GM23338 (cell line): ENCODE data around the gene TENM3. TPM values are rescaled to one million over a fixed set of nuclear protein-coding genes. Genes with fewer than 3 reads are reported as not detected.

ENCODE experiments used
- ATAC-seq: fragments of 200-7000 bp; cut with Tn5 transposase; 3 replicates; pipeline ENCODE4 v1.9.1; 2020
- DNase-seq: peaks from one replicate; pipeline ENCODE4 v3.0.0-alpha.2; 2015; ENCODE audit warnings: low spot score
- H2AFZ ChIP-seq: fragments of 200-600 bp; sonication (generic); 2 replicates; pipeline ENCODE4 v1.8.0; 2016; ENCODE audit warnings: antibody characterized with exemption, mild to moderate bottlenecking, moderate library complexity
- H3F3A ChIP-seq: fragments of 200-600 bp; sonication (generic); replicated peaks from 2 replicates; pipeline ENCODE4 v1.8.0; 2017; ENCODE audit warnings: antibody characterized with exemption, mixed run types, low read depth
- H3K27ac ChIP-seq: fragments of 200-600 bp; sonication (generic); 2 replicates; pipeline ENCODE4 v1.6.1; 2016; ENCODE audit warnings: low read depth
- H3K27me3 ChIP-seq: fragments of 200-600 bp; sonication (generic); 2 replicates; pipeline ENCODE4 v1.8.0; 2016; ENCODE audit warnings: mild to moderate bottlenecking, mixed run types, moderate library complexity; ENCODE audit not compliant: insufficient read depth
- H3K36me3 ChIP-seq: fragments of 200-600 bp; sonication (generic); 2 replicates; pipeline ENCODE4 v1.8.0; 2016; ENCODE audit warnings: mild to moderate bottlenecking; ENCODE audit not compliant: insufficient read depth
- H3K4me1 ChIP-seq: fragments of 200-600 bp; sonication (generic); 2 replicates; pipeline ENCODE4 v1.8.0; 2016; ENCODE audit warnings: mild to moderate bottlenecking, moderate library complexity; ENCODE audit not compliant: insufficient read depth
- H3K4me2 ChIP-seq: fragments of 200-600 bp; sonication (generic); 2 replicates; pipeline ENCODE4 v1.7.1; 2017; ENCODE audit warnings: mixed run types
- H3K4me3 ChIP-seq: fragments of 200-600 bp; sonication (generic); 2 replicates; pipeline ENCODE4 v1.6.1; 2016; ENCODE audit warnings: mixed run types
- H3K79me2 ChIP-seq: fragments of 200-600 bp; sonication (generic); replicated peaks from 2 replicates; pipeline ENCODE4 v1.8.0; 2017; ENCODE audit warnings: mild to moderate bottlenecking; ENCODE audit not compliant: insufficient read depth
- H3K9me2 ChIP-seq: fragments of 200-600 bp; sonication (generic); 2 replicates; pipeline ENCODE4 v1.8.0; 2017; ENCODE audit not compliant: insufficient read depth
- H4K20me1 ChIP-seq: fragments of 200-600 bp; sonication (generic); replicated peaks from 2 replicates; pipeline ENCODE4 v1.8.0; 2017; ENCODE audit warnings: mild to moderate bottlenecking; ENCODE audit not compliant: insufficient read depth
- H3K27ac Mint-ChIP-seq: 2 replicates; pipeline ENCODE4 v1.8.0; 2020; ENCODE audit warnings: inconsistent platforms, mild to moderate bottlenecking, moderate library complexity, mixed read lengths
- H3K27me3 Mint-ChIP-seq: 3 replicates; pipeline ENCODE4 v1.8.0; 2022; ENCODE audit warnings: low read depth, mild to moderate bottlenecking, moderate library complexity, mixed read lengths, inconsistent platforms; ENCODE audit not compliant: insufficient read depth, poor library complexity
- H3K36me3 Mint-ChIP-seq: 3 replicates; pipeline ENCODE4 v1.8.0; 2021; ENCODE audit warnings: low read depth, mild to moderate bottlenecking, inconsistent platforms, moderate library complexity, mixed read lengths
- H3K4me1 Mint-ChIP-seq: 3 replicates; pipeline ENCODE4 v1.8.0; 2020; ENCODE audit warnings: mild to moderate bottlenecking, inconsistent platforms, mixed read lengths
- H3K4me3 Mint-ChIP-seq: 3 replicates; pipeline ENCODE4 v1.8.0; 2021; ENCODE audit warnings: moderate library complexity, mild to moderate bottlenecking, inconsistent platforms, mixed read lengths
- H3K9me3 Mint-ChIP-seq: 3 replicates; pipeline ENCODE4 v1.8.0; 2020; ENCODE audit warnings: moderate library complexity, mild to moderate bottlenecking, inconsistent platforms, mixed read lengths
- CREB1 ChIP-seq: fragments of 250-450 bp; sonication (Bioruptor Pico); IDR thresholded peaks from 2 replicates; pipeline ENCODE4 v1.5.0; 2020; ENCODE audit warnings: low read depth, mild to moderate bottlenecking, moderate library complexity
- CTCF ChIP-seq, 2 experiments: fragments of 200-600 bp in 1 of 2; sonication (generic) in 1 of 2; conservative IDR thresholded peaks; 2 replicates each; pipeline versions ENCODE4 v1.5.1 to v1.6.1; 2016 to 2017; ENCODE audit warnings: antibody characterized with exemption in 2 of 2, low read depth in 2 of 2, mild to moderate bottlenecking in 2 of 2, moderate library complexity in 1 of 2
- ETS1 ChIP-seq: IDR thresholded peaks from 2 replicates; pipeline ENCODE4 v1.6.1; 2016; ENCODE audit warnings: antibody characterized with exemption
- EZH2 ChIP-seq: fragments of 200-600 bp; sonication (generic); IDR thresholded peaks from one replicate; pipeline ENCODE4 v1.8.0; 2017; ENCODE audit warnings: antibody characterized with exemption, mild to moderate bottlenecking, low read depth; ENCODE audit not compliant: unreplicated experiment
- EZH2phosphoT487 ChIP-seq: fragments of 200-600 bp; sonication (generic); IDR thresholded peaks from one replicate; pipeline ENCODE4 v1.8.1; 2018; ENCODE audit warnings: antibody characterized with exemption; ENCODE audit not compliant: unreplicated experiment
- JUNB ChIP-seq: IDR thresholded peaks from one replicate; pipeline ENCODE4 v1.6.1; 2016; ENCODE audit warnings: antibody characterized with exemption; ENCODE audit not compliant: unreplicated experiment
- NANOG ChIP-seq: IDR thresholded peaks from 2 replicates; pipeline ENCODE4 v1.6.1; 2016; ENCODE audit warnings: antibody characterized with exemption, borderline replicate concordance
- POLR2AphosphoS5 ChIP-seq: IDR thresholded peaks from 2 replicates; pipeline ENCODE4 v1.6.1; 2016; ENCODE audit warnings: antibody characterized with exemption, low read depth
- REST ChIP-seq: IDR thresholded peaks from one replicate; pipeline ENCODE4 v1.6.1; 2018; ENCODE audit warnings: antibody characterized with exemption; ENCODE audit not compliant: unreplicated experiment
- STAT1 ChIP-seq: IDR thresholded peaks from one replicate; pipeline ENCODE4 v1.6.1; 2016; ENCODE audit warnings: antibody characterized with exemption; ENCODE audit not compliant: unreplicated experiment
- ZNF114 ChIP-seq: fragments of 250-450 bp; sonication (Bioruptor Pico); IDR thresholded peaks from 2 replicates; pipeline ENCODE4 v1.5.0; 2020; ENCODE audit warnings: mild to moderate bottlenecking, moderate library complexity
- ZNF331 ChIP-seq: fragments of 250-450 bp; sonication (Bioruptor Pico); IDR thresholded peaks from 2 replicates; pipeline ENCODE4 v1.5.0; 2020; ENCODE audit warnings: low read depth, mild to moderate bottlenecking, moderate library complexity
- polyA plus RNA-seq: library from polyadenylated mRNA; unstranded; fragments of >200 nt; fragmentation: Nextera tagmentation; extraction: Ambion mirVana; gene quantifications from 2 replicates; pipeline ENCODE4 v1.2.1, GENCODE V29; 2016
- total RNA-seq: library from RNA; depleted of rRNA; stranded (reverse); fragments of >200 nt; shearing (Covaris generic); gene quantifications from 2 replicates; pipeline ENCODE4 v1.2.3, GENCODE V29; 2014

Gene TENM3
- total and polyA plus RNA-seq, 2 experiments from 2014 or later, result 22.2 to 128 TPM

- no peak for TF ChIP-seq REST
- TF ChIP-seq EZH2, result no peak
- TF ChIP-seq CTCF (conservative IDR thresholded peaks at IDR 0.05; ENCODE audit: low read depth in 2 of 2), result no peak
- no peak for TF ChIP-seq NANOG
- no peak for TF ChIP-seq STAT1
- no peak for TF ChIP-seq JUNB
These were observed 51.2 kb downstream of the TENM3 start (continued) for GRCh38 chr4:182294451-182294850.

- H3K27ac ChIP-seq, result no peak overlapping the region
- no peaks in the 10 kb centered on the region for H3K36me3 Mint-ChIP-seq
- H3K27ac Mint-ChIP-seq, result no peak overlapping the region
- no peaks in the 10 kb centered on the region for H4K20me1 ChIP-seq
- no peaks in the 10 kb centered on the region for H3K36me3 ChIP-seq
- no peak overlapping the region for H2AFZ ChIP-seq
- H3K9me3 Mint-ChIP-seq, result no peaks in the 10 kb centered on the region
- no peaks in the 10 kb centered on the region for H3K9me2 ChIP-seq
- DNase-seq (no peak), ATAC-seq (no peak)
- H3K27me3 Mint-ChIP-seq, result no peaks in the 10 kb centered on the region
- H3K4me3 ChIP-seq, result no peak overlapping the region
- no peaks in the 10 kb centered on the region for H3K27me3 ChIP-seq
- peaks cover 10% of the 10 kb centered on the region; the same call in 1 of the 2 replicates for H3K4me1 ChIP-seq
- H3K79me2 ChIP-seq, result no peaks in the 10 kb centered on the region
- H3K4me2 ChIP-seq, result no peak overlapping the region
- H3F3A ChIP-seq, result no peaks in the 10 kb centered on the region; the same call in 1 of the 2 replicates
- H3K4me3 Mint-ChIP-seq, result no peak overlapping the region
- peaks cover 24% of the 10 kb centered on the region for H3K4me1 Mint-ChIP-seq
- TF ChIP-seq ZNF331 (CRISPR knock-in tag), result no peak
- no peak for TF ChIP-seq NANOG
- no peak for TF ChIP-seq POLR2AphosphoS5
- no peak for TF ChIP-seq ZNF114 (CRISPR knock-in tag)
- no peak for TF ChIP-seq EZH2phosphoT487
- no peak for TF ChIP-seq CREB1 (CRISPR knock-in tag)
- no peak for TF ChIP-seq ETS1
- TF ChIP-seq CTCF (conservative IDR thresholded peaks at IDR 0.05; ENCODE audit: low read depth in 2 of 2), result no peak
These were observed 54.5 kb downstream of the TENM3 start for GRCh38 chr4:182297659-182298058.
